Measurements from ENCODE around the gene IL20RB.
"Not testable (repeated sequence)": the region's sequence is repeated elsewhere in the genome, so short reads cannot be mapped to it uniquely, and the experiment has no call there.

IL20RB gene

GRCh38 chr3:136979684-136980083 is 21.9 kb downstream of the IL20RB start:
- Histone ChIP-seq H3K4me3 (ENCODE audit: low read depth, low read length) (no peak overlapping the region), H3K36me3 (no peaks in the 10 kb centered on the region), H3K9me3 (ENCODE audit: severe bottlenecking) (no peaks in the 10 kb centered on the region), H3K27me3 (ENCODE audit: insufficient read depth, low read depth, severe bottlenecking) (no peaks in the 10 kb centered on the region), H3K27ac (no peak overlapping the region)
- no peak for DNase-seq
- TF ChIP-seq, protein P1, sequence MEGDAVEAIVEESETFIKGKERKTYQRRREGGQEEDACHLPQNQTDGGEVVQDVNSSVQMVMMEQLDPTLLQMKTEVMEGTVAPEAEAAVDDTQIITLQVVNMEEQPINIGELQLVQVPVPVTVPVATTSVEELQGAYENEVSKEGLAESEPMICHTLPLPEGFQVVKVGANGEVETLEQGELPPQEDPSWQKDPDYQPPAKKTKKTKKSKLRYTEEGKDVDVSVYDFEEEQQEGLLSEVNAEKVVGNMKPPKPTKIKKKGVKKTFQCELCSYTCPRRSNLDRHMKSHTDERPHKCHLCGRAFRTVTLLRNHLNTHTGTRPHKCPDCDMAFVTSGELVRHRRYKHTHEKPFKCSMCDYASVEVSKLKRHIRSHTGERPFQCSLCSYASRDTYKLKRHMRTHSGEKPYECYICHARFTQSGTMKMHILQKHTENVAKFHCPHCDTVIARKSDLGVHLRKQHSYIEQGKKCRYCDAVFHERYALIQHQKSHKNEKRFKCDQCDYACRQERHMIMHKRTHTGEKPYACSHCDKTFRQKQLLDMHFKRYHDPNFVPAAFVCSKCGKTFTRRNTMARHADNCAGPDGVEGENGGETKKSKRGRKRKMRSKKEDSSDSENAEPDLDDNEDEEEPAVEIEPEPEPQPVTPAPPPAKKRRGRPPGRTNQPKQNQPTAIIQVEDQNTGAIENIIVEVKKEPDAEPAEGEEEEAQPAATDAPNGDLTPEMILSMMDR (IDR thresholded peaks at IDR 0.05; ENCODE audit: low read depth, low read length) = no peak

- Histone ChIP-seq H3K4me3 (ENCODE audit: low read depth, low read length) (no peak overlapping the region), H3K27me3 (ENCODE audit: insufficient read depth, low read depth, severe bottlenecking) (no peaks in the 10 kb centered on the region), H3K9me3 (ENCODE audit: severe bottlenecking) (no peaks in the 10 kb centered on the region), H3K27ac (no peak overlapping the region), H3K36me3 (no peaks in the 10 kb centered on the region)
- TF ChIP-seq, protein P1 (IDR thresholded peaks at IDR 0.05; ENCODE audit: low read depth, low read length) = no peak
- DNase-seq = no peak
These were observed 24.2 kb downstream of the IL20RB start for GRCh38 chr3:136982033-136982432.

DNA sequence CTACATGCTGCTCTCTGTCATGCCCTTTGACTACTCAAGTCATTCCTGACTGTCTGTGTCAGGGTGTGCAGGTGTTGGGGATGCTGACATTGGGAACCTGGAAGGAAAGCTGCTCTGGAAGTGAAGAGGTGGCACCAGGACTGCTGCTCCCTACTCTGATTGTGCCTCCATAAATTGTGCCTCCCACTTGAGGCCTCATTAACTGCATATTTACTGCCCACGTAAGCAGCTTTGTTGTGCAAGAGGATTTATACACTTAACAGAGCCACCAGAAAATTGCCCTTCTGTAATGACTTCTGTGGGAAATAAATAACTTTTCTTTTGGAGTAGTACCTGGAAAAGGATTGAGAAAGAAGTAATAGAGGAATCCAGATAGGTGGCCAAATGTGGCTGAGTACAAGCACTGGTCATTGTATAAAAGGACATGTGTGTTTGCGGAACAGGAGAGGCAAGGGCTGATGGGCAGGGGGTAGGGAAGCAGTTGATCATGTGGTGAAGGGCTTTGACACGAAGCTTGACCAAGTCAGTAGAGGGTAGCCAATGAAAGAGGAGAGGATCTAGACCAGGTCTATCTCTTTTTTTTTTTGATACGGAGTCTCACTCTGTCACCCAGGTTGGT is 24.8 kb downstream of the IL20RB start:
- TF ChIP-seq, protein P1 (IDR thresholded peaks at IDR 0.05; ENCODE audit: low read depth, low read length) = no peak
- H3K36me3 ChIP-seq = no peaks in the 10 kb centered on the region
- no peaks in the 10 kb centered on the region for H3K27me3 ChIP-seq (ENCODE audit: insufficient read depth, low read depth, severe bottlenecking)
- H3K4me3 ChIP-seq (ENCODE audit: low read depth, low read length) = no peak overlapping the region
- DNase-seq = no peak
- H3K27ac ChIP-seq = no peak overlapping the region
- H3K9me3 ChIP-seq (ENCODE audit: severe bottlenecking) = no peaks in the 10 kb centered on the region

DNA sequence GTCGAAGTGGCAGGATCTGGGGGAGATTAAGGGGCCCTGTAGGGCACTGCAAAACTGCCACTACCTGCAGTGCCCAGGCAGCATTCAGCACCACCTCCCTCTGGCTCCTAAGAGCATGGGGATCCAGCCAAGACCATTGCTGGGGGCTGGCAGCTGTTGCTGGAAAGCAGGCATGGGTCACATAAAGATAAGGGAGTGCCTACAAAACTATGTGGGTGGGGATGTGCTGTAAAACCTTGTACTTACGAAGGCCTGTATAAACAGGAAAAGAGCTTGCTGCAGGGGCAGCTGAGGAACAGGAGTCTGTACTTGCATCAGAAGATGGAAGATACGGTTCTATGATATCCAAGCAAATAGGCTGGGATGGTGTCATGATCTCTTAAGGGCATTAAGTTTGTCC is 27.1 kb downstream of the IL20RB start:
- Histone ChIP-seq H3K27ac (no peak overlapping the region), H3K9me3 (ENCODE audit: severe bottlenecking) (peaks cover 4% of the 10 kb centered on the region), H3K27me3 (ENCODE audit: insufficient read depth, low read depth, severe bottlenecking) (no peaks in the 10 kb centered on the region), H3K4me3 (ENCODE audit: low read depth, low read length) (no peak overlapping the region), H3K36me3 (no peaks in the 10 kb centered on the region)
- TF ChIP-seq, protein P1 (IDR thresholded peaks at IDR 0.05; ENCODE audit: low read depth, low read length) = no peak
- no peak for DNase-seq

GRCh38 chr3:136987398-136987980 is 29.7 kb downstream of the IL20RB start:
- not testable (repeated sequence) for H3K36me3 ChIP-seq; H3K27me3 ChIP-seq (ENCODE audit: insufficient read depth, low read depth, severe bottlenecking); H3K9me3 ChIP-seq (ENCODE audit: severe bottlenecking); H3K27ac ChIP-seq; H3K4me3 ChIP-seq (ENCODE audit: low read depth, low read length); DNase-seq

GRCh38 chr3:136988651-136989050 is 30.9 kb downstream of the IL20RB start:
- H3K27me3 ChIP-seq (ENCODE audit: insufficient read depth, low read depth, severe bottlenecking) = no peaks in the 10 kb centered on the region
- no peak overlapping the region for H3K27ac ChIP-seq
- H3K9me3 ChIP-seq (ENCODE audit: severe bottlenecking) = peaks cover 4% of the 10 kb centered on the region
- no peak for DNase-seq
- TF ChIP-seq, protein P1 (IDR thresholded peaks at IDR 0.05; ENCODE audit: low read depth, low read length) = no peak
- H3K36me3 ChIP-seq = no peaks in the 10 kb centered on the region
- no peak overlapping the region for H3K4me3 ChIP-seq (ENCODE audit: low read depth, low read length)

Measured in WERI-Rb-1 (cell line).